ENCODE data around the gene DSG4. TPM values are rescaled to one million over a fixed set of nuclear protein-coding genes. Genes with fewer than 3 reads are reported as not detected.

The DSG4 gene
- total and polyA plus RNA-seq, 4 experiments from 2014 or later, result not detected

- Histone ChIP-seq H3K27me3 (ENCODE audit: insufficient read depth, low read length) (no peaks in the 10 kb centered on the region), H3K9me3 (ENCODE audit: control insufficient read depth in 1 of 2, low read length in 2 of 2) (no peaks in the 10 kb centered on the region), H3K4me3 (ENCODE audit: low read length in 2 of 2) (no peak overlapping the region), H3K27ac (ENCODE audit: low read depth, low read length) (no peak overlapping the region), H3K36me3 (ENCODE audit: insufficient read depth, low read length) (no peaks in the 10 kb centered on the region), H3K4me1 (ENCODE audit: insufficient read depth, low read length) (no peaks in the 10 kb centered on the region)
- ChIA-PET POLR2A (ENCODE audit: partially characterized antibody) (no interaction called here), CTCF (ENCODE audit: partially characterized antibody) (no interaction called here)
- no peak for DNase-seq
- no peaks in the 10 kb centered on the region for H3K27me3 Mint-ChIP-seq
- H3K36me3 Mint-ChIP-seq, result no peaks in the 10 kb centered on the region
- intact Hi-C loops (cut with micrococcal nuclease), result no loop called here
- H3K27ac Mint-ChIP-seq, result no peak overlapping the region
- H3K4me1 Mint-ChIP-seq, result no peaks in the 10 kb centered on the region
- no peak overlapping the region for H3K4me3 Mint-ChIP-seq
- peaks cover 2 to 18% (median 3%) of the 10 kb centered on the region in 8 donors for H3K9me3 Mint-ChIP-seq
Measured at GRCh38 chr18:31409276-31409675, 32.7 kb downstream of the DSG4 start.

GRCh38 chr18:31410716-31411483, 34.3 kb downstream of the DSG4 start:
- Histone ChIP-seq H3K36me3 (ENCODE audit: insufficient read depth, low read length) (no peaks in the 10 kb centered on the region), H3K4me3 (ENCODE audit: low read length in 2 of 2) (no peak overlapping the region), H3K27me3 (ENCODE audit: insufficient read depth, low read length) (no peaks in the 10 kb centered on the region), H3K9me3 (ENCODE audit: control insufficient read depth in 1 of 2, low read length in 2 of 2) (no peaks in the 10 kb centered on the region), H3K27ac (ENCODE audit: low read depth, low read length) (no peak overlapping the region), H3K4me1 (ENCODE audit: insufficient read depth, low read length) (no peaks in the 10 kb centered on the region)
- no peak for DNase-seq
- Mint-ChIP-seq H3K4me1 (no peaks in the 10 kb centered on the region), H3K36me3 (no peaks in the 10 kb centered on the region), H3K27ac (no peak overlapping the region), H3K9me3 (peaks cover 2 to 26% (median 5%) of the 10 kb centered on the region in 8 donors), H3K4me3 (no peak overlapping the region), H3K27me3 (no peaks in the 10 kb centered on the region)
- POLR2A ChIA-PET (ENCODE audit: partially characterized antibody), result no interaction called here
- CTCF ChIA-PET (ENCODE audit: partially characterized antibody), result no interaction called here
- intact Hi-C loops (cut with micrococcal nuclease), result no loop called here

- Mint-ChIP-seq H3K27ac (no peak overlapping the region), H3K36me3 (no peaks in the 10 kb centered on the region), H3K9me3 (peaks cover 2 to 22% (median 4%) of the 10 kb centered on the region in 8 donors), H3K4me1 (no peaks in the 10 kb centered on the region), H3K27me3 (no peaks in the 10 kb centered on the region), H3K4me3 (no peak overlapping the region)
- no peak overlapping the region for H3K4me3 ChIP-seq (ENCODE audit: low read length in 2 of 2)
- H3K4me1 ChIP-seq (ENCODE audit: insufficient read depth, low read length), result no peaks in the 10 kb centered on the region
- ChIA-PET POLR2A (ENCODE audit: partially characterized antibody) (no interaction called here), CTCF (ENCODE audit: partially characterized antibody) (no interaction called here)
- H3K27ac ChIP-seq (ENCODE audit: low read depth, low read length), result no peak overlapping the region
- DNase-seq, result no peak
- no peaks in the 10 kb centered on the region for H3K36me3 ChIP-seq (ENCODE audit: insufficient read depth, low read length)
- no peaks in the 10 kb centered on the region for H3K27me3 ChIP-seq (ENCODE audit: insufficient read depth, low read length)
- intact Hi-C loops (cut with micrococcal nuclease), result no loop called here
- no peaks in the 10 kb centered on the region for H3K9me3 ChIP-seq (ENCODE audit: control insufficient read depth in 1 of 2, low read length in 2 of 2)
Measured at GRCh38 chr18:31413137-31413536, 36.6 kb downstream of the DSG4 start.

- DNase-seq, result no peak
- no peaks in the 10 kb centered on the region for H3K36me3 Mint-ChIP-seq
- H3K4me3 Mint-ChIP-seq, result no peak overlapping the region
- POLR2A ChIA-PET (ENCODE audit: partially characterized antibody), result no interaction called here
- Histone ChIP-seq H3K4me1 (ENCODE audit: insufficient read depth, low read length) (no peaks in the 10 kb centered on the region), H3K27ac (ENCODE audit: low read depth, low read length) (no peak overlapping the region), H3K27me3 (ENCODE audit: insufficient read depth, low read length) (no peaks in the 10 kb centered on the region), H3K36me3 (ENCODE audit: insufficient read depth, low read length) (no peaks in the 10 kb centered on the region), H3K9me3 (ENCODE audit: control insufficient read depth in 1 of 2, low read length in 2 of 2) (no peaks in the 10 kb centered on the region), H3K4me3 (ENCODE audit: low read length in 2 of 2) (no peak overlapping the region)
- H3K9me3 Mint-ChIP-seq, result peaks cover 0 to 10% (median 5%) of the 10 kb centered on the region in 8 donors
- CTCF ChIA-PET (ENCODE audit: partially characterized antibody), result no interaction called here
- intact Hi-C loops (cut with micrococcal nuclease), result no loop called here
- no peak overlapping the region for H3K27ac Mint-ChIP-seq
- no peaks in the 10 kb centered on the region for H3K4me1 Mint-ChIP-seq
- H3K27me3 Mint-ChIP-seq, result peaks cover 0 to 2% of the 10 kb centered on the region in 2 donors
Measured at GRCh38 chr18:31417850-31418249, 41.3 kb downstream of the DSG4 start.

GRCh38 chr18:31419457-31419932, 42.9 kb downstream of the DSG4 start:
- Mint-ChIP-seq H3K9me3 (peaks cover 0 to 9% (median 4%) of the 10 kb centered on the region in 8 donors), H3K27ac (no peak overlapping the region), H3K27me3 (peaks cover 0 to 2% of the 10 kb centered on the region in 2 donors), H3K4me1 (no peaks in the 10 kb centered on the region), H3K4me3 (no peak overlapping the region), H3K36me3 (no peaks in the 10 kb centered on the region)
- intact Hi-C loops (cut with micrococcal nuclease), result no loop called here
- Histone ChIP-seq H3K4me3 (ENCODE audit: low read length in 2 of 2) (no peak overlapping the region), H3K27me3 (ENCODE audit: insufficient read depth, low read length) (no peaks in the 10 kb centered on the region), H3K36me3 (ENCODE audit: insufficient read depth, low read length) (no peaks in the 10 kb centered on the region), H3K4me1 (ENCODE audit: insufficient read depth, low read length) (no peaks in the 10 kb centered on the region), H3K9me3 (ENCODE audit: control insufficient read depth in 1 of 2, low read length in 2 of 2) (no peaks in the 10 kb centered on the region), H3K27ac (ENCODE audit: low read depth, low read length) (no peak overlapping the region)
- ChIA-PET CTCF (ENCODE audit: partially characterized antibody) (no interaction called here), POLR2A (ENCODE audit: partially characterized antibody) (no interaction called here)
- DNase-seq, result no peak

GRCh38 chr18:31420032-31420431, 43.5 kb downstream of the DSG4 start:
- CTCF ChIA-PET (ENCODE audit: partially characterized antibody), result no interaction called here
- H3K27ac ChIP-seq (ENCODE audit: low read depth, low read length), result no peak overlapping the region
- Mint-ChIP-seq H3K27me3 (peaks cover 0 to 2% of the 10 kb centered on the region in 2 donors), H3K27ac (no peak overlapping the region), H3K4me1 (no peaks in the 10 kb centered on the region), H3K36me3 (no peaks in the 10 kb centered on the region), H3K9me3 (peaks cover 0 to 6% (median 4%) of the 10 kb centered on the region in 8 donors), H3K4me3 (no peak overlapping the region)
- POLR2A ChIA-PET (ENCODE audit: partially characterized antibody), result no interaction called here
- no peak for DNase-seq
- H3K9me3 ChIP-seq (ENCODE audit: control insufficient read depth in 1 of 2, low read length in 2 of 2), result no peaks in the 10 kb centered on the region
- H3K4me1 ChIP-seq (ENCODE audit: insufficient read depth, low read length), result no peaks in the 10 kb centered on the region
- intact Hi-C loops (cut with micrococcal nuclease), result no loop called here
- no peak overlapping the region for H3K4me3 ChIP-seq (ENCODE audit: low read length in 2 of 2)
- no peaks in the 10 kb centered on the region for H3K36me3 ChIP-seq (ENCODE audit: insufficient read depth, low read length)
- no peaks in the 10 kb centered on the region for H3K27me3 ChIP-seq (ENCODE audit: insufficient read depth, low read length)

GRCh38 chr18:31420524-31420923, 43.9 kb downstream of the DSG4 start:
- POLR2A ChIA-PET (ENCODE audit: partially characterized antibody), result no interaction called here
- no peaks in the 10 kb centered on the region for H3K4me1 ChIP-seq (ENCODE audit: insufficient read depth, low read length)
- no peaks in the 10 kb centered on the region for H3K27me3 ChIP-seq (ENCODE audit: insufficient read depth, low read length)
- Mint-ChIP-seq H3K4me1 (no peaks in the 10 kb centered on the region), H3K27me3 (peaks cover 0 to 2% of the 10 kb centered on the region in 2 donors), H3K9me3 (peaks cover 0 to 6% (median 3%) of the 10 kb centered on the region in 8 donors), H3K27ac (no peak overlapping the region), H3K4me3 (no peak overlapping the region), H3K36me3 (no peaks in the 10 kb centered on the region)
- intact Hi-C loops (cut with micrococcal nuclease), result no loop called here
- no peak overlapping the region for H3K27ac ChIP-seq (ENCODE audit: low read depth, low read length)
- CTCF ChIA-PET (ENCODE audit: partially characterized antibody), result no interaction called here
- no peak overlapping the region for H3K4me3 ChIP-seq (ENCODE audit: low read length in 2 of 2)
- no peaks in the 10 kb centered on the region for H3K36me3 ChIP-seq (ENCODE audit: insufficient read depth, low read length)
- no peak for DNase-seq
- no peaks in the 10 kb centered on the region for H3K9me3 ChIP-seq (ENCODE audit: control insufficient read depth in 1 of 2, low read length in 2 of 2)

All from CD4-positive, alpha-beta memory T cell (primary cell).